Renal cortical epithelial cell (primary cell): ENCODE data around the gene KHDC4. TPM values are rescaled to one million over a fixed set of nuclear protein-coding genes. Genes with fewer than 3 reads are reported as not detected.
"Not testable (repeated sequence)": the region's sequence is repeated elsewhere in the genome, so short reads cannot be mapped to it uniquely, and the experiment has no call there.

Experiments used
- DNase-seq: peaks from one replicate; pipeline ENCODE4 v3.0.0-alpha.2; 2011; ENCODE audit warnings: low read depth
- total RNA-seq: library from RNA; depleted of rRNA; stranded (reverse); fragments of >200 nt; gene quantifications from 2 replicates; pipeline ENCODE4 v1.2.3, GENCODE V29; 2014

KHDC4 gene
- total RNA-seq, 1 donor from 2014 or later = 39.1 TPM

DNA sequence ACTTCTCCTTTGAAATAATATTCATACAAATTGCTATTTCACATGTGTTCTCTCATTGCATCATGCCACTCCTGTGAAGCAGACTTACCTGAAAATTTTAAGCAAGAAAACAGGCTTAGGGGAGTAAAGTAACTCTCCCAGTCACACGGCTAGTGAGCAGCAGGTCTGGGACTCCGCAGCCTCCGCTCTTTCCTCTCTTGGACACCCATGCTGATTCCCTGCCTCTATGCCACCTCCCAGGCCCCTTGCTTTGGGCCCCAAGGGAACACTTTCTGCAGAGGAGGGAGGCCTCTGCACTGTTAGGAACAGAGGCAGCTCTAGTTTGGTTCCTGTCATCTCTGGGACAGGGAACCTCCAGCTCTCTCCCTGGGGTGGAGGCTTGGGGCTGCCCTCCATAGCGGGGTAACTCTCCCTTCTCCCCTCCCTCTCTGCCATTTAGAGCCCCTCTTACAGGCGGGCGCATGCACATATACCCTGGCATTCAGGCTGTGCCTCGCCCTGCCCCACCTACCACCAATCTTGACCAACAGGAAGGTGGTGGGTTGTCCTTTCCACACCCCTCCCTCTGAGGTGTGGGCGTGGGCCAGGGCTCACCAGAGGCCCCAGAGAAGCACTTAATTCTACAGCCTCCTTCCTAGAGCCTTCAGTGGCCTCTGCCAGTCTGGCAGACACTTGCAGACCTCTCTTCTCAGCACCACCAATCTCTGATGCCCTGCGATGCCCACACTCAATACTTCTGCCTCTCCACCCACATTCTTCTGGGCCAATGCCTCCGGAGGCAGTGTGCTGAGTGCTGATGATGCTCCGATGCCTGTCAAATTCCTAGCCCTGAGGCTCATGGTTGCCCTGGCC lies 7.0 kb upstream of the KHDC4 start, which contains the start of gene RXFP4:
TSS of gene RXFP4 (plus strand) at position 646 of the 852 bp plus-strand sequence. CDS start at position 718, 72 bp downstream.
- no peak for DNase-seq

DNA sequence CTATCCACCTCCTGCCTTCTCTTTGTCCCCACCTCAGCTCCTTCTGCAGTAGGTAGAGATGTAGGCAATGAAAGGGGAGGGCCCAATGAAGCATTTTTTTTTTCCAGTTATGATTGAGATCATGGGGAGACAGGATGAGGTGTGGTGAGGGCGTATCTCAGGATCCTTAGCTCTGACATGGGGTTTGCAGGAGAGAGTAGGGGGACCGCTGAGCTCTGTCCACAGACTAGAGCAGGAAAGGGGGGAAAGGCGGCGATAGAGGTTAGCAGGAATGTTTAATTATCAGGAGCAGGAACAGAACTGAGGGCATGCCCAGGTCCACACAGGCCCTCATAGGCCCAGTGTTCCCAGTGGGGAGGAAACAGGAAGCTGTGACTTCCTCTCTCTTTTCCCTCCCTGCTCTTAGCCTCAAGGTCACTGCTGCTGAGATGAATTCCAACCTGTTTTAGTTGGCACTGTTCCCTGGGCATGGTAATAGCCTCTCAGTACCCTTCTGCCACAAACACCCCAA lies 6.3 kb upstream of the KHDC4 start:
- DNase-seq = peak; percentile 69

DNA sequence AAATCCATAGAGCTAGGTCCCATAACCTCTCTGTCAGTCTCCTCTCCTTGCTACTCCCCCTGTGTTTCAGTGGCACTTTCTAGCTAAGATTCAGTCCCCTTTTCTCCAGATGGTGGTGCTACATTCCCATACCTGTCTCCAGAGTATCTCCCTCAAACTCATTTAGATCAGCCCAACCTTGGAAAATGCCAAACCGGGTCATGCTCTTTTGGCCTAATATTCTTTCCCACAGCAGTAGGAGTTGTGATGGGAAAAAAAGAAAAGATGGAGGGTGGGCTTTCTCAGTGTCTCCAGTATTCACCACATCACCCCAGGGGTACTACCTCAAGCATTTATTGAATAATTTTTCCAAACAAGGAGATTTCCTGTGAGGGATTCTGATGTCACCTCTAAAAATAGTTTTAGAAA lies 4.0 kb upstream of the KHDC4 start:
- DNase-seq = peak; percentile 74

DNA sequence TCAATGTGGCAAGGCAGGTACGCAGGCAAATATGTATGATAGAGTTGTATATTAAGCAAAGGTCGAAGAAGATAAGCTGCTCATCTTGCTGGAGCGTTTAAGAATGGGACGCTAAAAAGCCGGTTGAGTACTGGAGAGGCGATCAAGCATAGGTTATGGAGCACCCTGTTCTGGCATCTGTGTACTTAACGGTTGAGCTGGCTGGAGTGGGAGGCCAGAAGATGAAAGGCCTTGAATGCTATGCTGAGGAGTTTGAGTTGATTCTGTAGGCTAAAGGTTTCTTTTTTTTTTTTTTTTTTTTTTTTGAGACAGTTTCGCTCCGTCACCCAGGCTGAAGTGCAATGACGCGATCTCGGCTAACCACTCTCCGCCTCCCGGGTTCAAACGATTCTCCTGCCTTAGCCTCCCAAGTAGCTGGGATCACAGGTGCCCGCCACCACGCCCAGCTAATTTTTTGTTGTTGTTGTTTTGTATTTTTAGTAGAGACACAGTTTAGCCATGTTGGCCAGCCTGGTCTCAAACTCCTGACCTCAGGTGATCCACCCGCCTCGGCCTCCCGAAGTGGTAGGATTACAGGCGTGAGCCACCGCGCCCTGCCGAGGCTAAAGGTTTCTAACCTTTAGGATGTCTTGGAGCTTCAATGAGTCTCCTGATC lies 850 bp upstream of the KHDC4 start:
- peak; percentile 85 for DNase-seq

DNA sequence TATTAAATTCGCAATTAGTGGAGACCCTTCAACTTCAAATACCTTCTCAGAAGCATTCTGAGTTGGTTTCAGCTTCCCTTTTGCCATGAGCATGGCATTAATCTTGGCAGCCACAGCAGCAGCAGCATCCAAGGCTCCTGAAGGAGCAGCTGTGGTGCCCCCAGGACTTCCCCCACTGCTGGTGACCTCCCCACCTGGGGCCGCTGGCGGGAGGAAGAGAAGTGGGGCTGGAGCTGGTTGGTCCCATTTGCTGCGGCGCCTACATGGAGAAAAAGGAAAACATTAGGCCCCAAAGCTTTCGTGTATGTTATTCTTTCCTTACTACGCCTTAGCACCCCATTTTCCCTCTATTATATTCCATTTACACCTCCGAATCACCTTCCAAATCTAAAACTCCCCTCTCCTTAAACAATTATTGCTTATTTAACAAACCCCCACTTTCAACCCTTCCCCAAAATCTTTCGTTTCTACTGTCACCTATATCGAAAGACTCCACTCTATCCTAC lies 569 bp downstream of the KHDC4 start:
- DNase-seq = no peak

DNA sequence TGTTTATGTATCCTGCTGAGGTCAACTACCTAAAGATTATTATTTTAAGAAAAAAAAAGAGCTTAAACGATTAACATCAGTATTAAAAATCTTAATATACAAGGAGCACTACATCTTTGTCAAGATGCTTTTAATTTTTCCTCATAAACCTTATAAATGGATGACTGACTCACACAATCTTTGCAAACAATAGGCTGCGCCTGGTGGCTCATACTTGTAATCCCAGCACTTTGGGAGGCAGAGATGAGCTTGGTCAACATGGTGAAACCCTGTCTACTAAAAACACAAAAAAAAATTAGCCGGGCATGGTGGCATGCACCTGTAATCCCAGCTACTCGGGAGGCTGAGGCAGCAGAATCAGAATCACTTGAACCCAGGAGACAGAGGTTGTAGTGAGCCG lies 1.7 kb downstream of the KHDC4 start:
- no peak for DNase-seq

DNA sequence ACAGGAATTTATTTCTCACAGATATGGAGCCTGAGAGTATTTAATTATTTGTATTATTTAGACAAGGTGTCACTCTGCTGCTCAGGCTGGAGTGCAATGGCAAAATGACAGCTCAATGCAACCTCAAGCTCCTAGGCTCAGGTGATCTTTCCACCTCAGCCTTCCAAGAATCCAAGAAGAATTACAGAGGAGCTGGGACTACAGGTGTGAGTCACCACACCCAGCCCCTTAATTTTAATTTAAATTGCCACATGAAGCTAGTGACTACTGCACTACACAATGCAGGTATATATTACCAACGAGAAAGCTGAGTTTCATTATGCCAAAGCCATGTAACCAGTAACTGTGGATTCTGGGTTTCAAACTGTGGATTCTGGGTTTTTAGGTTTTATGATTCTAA lies 2.1 kb downstream of the KHDC4 start:
- DNase-seq = peak; percentile 81

DNA sequence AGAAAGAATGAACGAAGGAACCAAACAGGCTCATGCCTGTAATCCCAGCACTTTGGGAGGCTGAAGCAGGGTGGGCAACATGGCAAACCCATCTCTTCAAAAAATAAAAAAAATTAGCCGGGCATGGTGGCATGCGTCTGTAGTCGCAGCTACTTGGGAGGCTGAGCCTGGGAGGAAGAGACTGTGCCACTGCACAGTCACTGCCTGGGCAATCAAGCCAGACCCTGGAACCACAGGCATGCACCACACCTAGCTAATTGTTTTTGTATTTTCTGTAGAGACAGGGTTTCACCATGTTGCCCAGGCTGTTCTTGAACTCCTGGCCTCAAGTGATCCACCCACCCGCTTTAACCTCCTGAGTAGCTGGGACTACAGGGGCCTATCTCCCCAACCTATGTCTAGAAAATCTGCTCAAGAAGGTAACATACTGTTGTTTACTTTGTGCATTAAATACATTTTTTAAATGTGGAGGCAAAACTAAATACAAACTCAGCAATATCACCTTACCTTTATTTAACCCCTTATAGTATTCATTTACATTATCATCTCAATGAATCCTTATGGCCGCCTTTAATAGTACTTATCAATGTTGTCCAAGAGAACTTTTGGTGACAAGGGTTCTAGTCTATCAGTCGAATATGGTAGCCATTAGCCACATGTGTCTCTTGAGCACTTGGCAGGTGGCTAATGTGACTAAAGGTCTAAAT lies 2.7 kb downstream of the KHDC4 start:
- peak; percentile 88 for DNase-seq

DNA sequence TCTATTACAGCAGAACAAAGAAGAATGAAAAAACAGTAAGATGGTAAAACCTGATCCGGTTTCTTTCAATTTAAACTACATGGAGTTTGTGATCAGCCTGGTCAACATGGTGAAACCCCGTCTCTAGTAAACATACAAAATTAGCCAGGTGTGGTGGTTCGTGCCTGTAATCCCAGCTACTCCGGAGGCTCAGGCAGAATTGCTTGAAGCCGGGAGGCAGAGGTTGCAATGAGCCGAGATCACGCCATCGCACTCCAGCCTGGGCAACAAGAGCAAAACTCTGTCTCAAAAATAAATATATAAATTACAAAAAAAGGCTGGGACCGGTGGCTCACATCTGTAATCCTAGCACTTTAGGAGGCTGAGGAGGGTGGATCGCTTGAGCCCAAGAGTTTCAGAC lies 3.5 kb downstream of the KHDC4 start:
- DNase-seq = not testable (repeated sequence)

DNA sequence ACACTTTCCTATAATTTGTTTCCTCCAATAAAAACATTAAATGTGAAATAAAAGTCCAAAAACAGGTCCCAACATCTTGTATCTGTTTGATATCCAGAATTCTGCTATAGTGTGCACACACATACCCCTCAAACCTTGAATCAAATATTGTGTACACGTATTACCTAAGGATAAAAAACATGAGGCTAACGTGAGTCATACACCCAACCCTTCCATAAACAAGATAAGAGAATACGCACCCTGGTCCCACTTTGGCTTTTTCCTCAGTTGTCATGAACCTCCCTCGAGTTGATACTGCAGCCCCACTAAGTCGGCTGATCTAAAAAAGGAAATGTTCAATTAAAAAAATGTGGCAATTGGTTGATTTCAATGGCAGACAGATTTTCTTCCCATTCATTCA lies 5.2 kb downstream of the KHDC4 start:
- no peak for DNase-seq

DNA sequence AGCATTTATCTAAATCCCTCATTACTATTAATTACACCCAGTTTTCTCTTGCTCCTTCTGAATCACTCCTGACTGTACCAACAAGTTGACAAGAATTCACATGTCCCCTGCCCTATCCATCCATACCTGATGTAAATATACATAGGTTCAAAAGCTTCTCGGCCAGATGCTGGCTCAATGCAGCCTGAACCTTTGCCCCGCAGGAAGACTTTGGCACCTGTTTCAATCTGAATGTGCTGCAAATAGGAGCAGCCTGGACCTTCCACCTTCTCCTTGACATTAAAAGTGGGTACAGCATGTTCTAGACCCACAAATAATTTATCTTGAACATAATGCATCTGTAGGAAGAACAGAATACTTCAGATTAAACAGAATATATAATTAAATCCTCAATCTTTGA lies 8.7 kb downstream of the KHDC4 start:
- DNase-seq = no peak

DNA sequence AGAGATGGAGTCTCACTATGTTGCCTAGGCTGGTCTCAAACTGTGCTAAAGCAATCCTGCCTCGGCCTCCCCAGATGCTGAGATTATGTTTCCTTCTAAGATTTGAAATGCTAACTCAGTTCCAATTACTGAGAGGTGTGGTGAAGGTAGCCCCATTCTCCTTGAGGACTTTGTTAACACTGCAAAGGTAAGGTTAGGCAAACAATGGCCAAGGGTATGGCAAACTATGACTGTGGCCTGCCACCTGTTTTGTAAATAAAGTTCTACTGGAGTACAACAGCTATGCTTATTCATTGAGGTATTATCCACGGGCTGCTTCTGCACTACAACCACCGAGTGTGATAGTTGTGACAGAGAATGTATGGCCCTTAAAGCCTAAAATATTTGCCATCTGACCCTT lies 13.5 kb downstream of the KHDC4 start:
- DNase-seq = no peak

DNA sequence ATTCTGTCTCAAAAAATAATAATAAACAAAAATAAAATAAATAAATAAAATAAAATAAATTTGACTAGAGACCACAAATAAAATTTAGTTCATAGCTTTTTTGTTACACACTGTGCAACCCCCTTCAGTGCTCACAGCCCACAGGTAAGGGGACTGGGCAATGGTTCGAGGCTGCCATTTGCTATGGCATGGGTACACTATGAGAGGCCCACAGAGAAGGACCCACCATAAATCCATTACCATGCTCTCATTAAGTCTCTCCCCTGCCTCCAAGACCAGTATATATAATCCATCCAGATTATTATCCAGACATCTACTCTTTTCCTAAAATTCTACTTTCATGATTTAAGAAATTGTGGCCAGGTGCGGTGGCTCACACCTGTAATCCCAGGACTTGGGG lies 14.4 kb downstream of the KHDC4 start:
- DNase-seq = no peak

DNA sequence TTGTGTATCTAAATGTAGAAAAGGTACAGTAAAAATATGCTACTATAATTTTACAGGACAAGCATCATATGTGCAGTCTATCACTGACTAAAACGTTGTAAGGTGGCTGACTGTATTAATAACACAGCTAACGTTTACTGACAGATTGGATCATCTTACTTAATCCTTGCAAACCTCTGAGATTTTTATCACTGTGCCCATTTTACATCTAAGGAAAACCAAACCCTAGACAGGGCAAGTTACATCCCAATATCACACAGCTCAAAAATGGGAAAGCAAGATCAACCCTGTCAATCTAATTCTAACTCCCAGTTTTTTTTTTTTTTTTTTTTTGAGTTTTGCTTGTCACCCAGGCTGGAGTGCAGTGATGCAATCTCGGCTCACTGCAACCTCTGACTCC lies 15.6 kb downstream of the KHDC4 start:
- DNase-seq = no peak

DNA sequence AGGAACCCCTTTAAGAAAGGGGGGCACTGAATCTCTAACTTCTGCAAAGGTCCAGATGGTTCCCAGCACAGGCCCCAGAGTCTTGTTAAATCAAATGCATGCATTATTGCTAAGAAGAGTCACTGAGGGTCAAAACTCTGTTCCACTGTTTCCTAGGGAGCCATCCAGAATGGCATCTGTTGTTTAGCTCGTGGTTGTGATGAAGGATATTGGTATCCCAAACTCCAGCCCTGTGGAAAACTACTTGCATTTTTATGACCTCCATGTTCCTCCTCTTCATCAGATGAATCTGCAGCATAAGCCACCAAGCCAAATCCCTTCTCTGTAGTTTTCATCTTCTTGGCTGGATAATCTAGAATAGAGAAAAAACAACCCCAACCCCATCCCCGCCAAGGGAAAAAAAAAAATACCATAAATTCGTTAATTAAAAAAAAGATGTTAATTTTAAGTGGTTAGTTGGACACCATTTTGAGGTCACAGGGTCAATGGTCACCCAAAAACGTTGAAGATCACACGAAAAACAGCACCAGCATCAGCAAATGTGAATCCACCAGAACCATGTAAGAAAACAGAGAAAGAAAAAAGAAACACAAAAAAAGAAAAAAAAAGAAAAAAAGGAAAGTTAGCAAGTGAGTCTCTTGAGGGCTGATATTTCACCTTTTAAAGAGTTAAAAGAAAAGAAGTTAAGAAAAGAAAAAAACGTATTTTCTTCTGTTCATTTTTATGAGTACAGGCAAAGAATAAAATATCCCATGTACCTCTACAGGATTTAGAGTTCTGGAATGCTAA lies 20.1 kb downstream of the KHDC4 start:
- DNase-seq = peak; percentile 29

DNA sequence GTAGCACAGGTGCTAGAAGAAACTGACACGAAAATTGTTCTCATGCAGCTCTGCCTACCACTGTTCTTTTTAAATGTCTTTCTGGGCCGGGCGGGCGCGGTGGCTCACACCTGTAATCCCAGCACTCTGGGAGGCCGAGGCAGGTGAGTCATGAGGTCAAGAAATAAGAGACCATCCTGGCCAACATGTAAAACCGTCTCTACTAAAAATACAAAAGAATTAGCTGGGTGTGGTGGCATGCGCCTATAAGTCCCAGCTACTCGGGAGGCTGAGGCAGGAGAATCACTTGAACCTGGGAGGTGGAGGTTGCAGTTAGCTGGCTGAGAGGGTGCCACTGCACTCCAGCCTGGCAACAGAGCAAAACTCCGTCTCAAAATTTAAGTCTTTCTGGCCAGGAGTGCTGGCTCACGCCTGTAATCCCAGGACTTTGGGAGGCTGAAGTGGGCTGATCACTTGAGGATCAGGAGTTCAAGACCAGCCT lies 22.1 kb downstream of the KHDC4 start:
- DNase-seq = no peak

DNA sequence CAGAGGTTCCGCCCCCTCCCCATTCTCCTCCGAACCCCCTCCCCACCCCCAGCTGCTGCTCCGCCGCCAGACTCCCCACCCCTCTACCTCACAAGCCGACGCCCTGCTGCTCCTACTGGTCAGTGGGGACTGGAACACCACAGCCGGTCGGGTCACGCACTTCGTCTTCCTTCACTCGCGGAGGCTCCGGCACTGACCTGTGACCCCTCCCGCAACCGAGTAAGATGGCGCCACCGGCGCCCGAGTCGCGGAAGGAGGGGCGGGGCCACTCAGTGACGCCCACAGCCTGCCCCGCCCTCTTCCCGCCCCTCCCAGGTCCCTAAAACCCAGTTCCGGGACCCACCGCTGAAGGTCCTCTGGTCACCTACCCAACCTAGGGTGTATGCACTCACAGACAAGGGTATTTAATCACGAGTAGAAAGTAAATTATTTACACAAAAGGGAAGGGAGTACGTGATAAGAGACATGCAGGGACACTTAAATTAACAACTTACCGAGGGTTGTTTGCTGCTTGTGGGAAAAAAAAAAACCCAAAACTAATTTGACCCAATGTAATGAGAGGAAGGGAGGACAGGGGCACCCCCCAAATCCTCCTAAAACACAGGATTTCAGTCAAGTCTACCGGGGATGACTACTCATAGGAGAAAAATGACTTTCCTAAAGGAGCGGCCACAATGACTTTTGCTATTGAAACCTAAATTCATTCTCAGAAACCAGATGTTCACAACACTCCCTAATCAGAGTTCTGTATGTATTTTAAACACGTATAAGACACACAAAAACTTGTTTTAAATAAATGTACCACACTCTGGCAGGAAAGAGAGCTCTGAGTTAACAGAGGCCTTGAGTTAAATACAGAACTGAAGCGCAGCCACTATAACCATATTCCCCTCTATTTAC lies 22.8 kb downstream of the KHDC4 start, which contains the start of gene RIT1:
TSS of gene RIT1 (minus strand) at position 194 of the 900 bp plus-strand sequence. CDS start 588 bp downstream, outside the sequence.
- DNase-seq = peak; percentile 79

DNA sequence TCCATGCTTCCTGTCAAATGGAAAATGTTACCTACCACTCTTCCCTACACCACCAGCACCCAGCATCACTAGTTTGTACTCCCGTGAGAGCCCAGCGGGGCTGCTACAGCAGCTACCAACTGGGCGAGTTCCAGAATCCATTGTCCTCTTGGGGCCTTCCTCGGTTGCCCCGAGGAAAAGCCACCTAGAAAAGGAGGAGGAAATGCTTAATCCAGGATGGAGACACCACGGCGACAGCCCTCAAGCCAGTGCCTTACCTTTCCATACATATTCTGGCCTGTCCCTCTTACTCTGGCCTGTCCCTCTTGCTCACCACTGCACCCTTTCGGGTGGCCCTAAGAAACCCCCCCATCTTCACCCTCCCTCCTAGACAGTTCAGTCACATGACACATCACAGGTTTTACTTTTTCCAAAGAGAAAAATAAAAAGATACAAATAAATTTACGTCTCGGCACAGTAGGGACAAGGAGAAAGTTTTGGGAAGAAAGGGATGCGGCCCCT lies 23.5 kb downstream of the KHDC4 start:
- DNase-seq = peak; percentile 36

DNA sequence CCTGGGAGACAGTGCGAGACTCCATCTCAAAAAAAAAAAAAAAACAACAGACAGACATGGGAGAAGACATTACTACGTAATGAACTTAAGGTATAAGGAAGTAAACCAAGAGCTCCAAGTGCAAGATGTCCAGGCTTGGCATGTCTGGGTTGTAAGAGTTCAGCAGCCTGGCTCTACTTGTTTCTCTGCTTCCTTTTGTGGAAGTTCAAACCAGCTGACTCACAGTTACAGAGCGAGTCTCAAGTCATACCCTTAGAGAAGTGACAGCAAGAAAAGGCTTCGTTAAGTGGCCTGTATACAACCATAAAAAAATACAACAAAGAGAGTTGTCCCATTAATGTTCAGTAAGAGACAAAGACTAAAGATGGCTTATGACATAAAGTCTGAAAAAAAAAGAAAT lies 24.3 kb downstream of the KHDC4 start:
- peak; percentile 73 for DNase-seq

DNA sequence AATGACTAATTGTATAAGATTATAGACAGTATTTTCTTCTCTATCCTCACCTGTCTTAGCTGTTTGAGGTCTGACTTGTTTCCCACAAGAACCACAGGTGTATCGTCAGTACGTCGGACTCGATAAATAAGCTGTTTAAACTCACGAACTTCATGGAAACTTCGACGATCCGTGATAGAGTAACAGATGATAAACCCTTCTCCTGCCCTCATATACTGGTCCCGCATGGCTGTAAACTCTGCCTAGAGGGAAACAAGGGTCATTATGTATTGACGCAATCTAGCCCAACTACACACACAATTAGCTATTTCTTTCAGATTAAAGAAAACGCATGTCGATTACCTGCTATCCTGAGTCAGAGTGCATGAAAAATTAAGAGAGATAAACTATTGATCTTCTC lies 30.0 kb downstream of the KHDC4 start:
- no peak for DNase-seq
